Fibroblast of the conjunctiva (primary cell): ENCODE measurements around the gene ZC3H15.
A peak's percentile ranks its signal among the peaks of the same experiment; 100 is the strongest.
"Not testable (repeated sequence)": the region's sequence is repeated elsewhere in the genome, so short reads cannot be mapped to it uniquely, and the experiment has no call there.

Source experiments
- DNase-seq: peaks from one replicate; pipeline ENCODE4 v3.0.0-alpha.2; 2010; ENCODE audit warnings: low read depth

ZC3H15 gene

GRCh38 chr2:186496401-186496800, 10.3 kb downstream of the ZC3H15 start:
- no peak for DNase-seq

- DNase-seq, result no peak
Measured at GRCh38 chr2:186497928-186498327, 11.9 kb downstream of the ZC3H15 start.

- DNase-seq, result no peak
Measured at GRCh38 chr2:186498834-186499233, 12.8 kb downstream of the ZC3H15 start.

- no peak for DNase-seq
Measured at GRCh38 chr2:186503827-186504606, 18.0 kb downstream of the ZC3H15 start.

- DNase-seq, result no peak
Measured at GRCh38 chr2:186508263-186508662, 22.2 kb downstream of the ZC3H15 start.

GRCh38 chr2:186515376-186515775, 29.3 kb downstream of the ZC3H15 start:
- no peak for DNase-seq

- DNase-seq, result no peak
Measured at GRCh38 chr2:186516396-186516795, 30.3 kb downstream of the ZC3H15 start.

GRCh38 chr2:186517090-186517489, 31.0 kb downstream of the ZC3H15 start:
- DNase-seq, result no peak

GRCh38 chr2:186518291-186518690, 32.2 kb downstream of the ZC3H15 start:
- DNase-seq, result no peak

GRCh38 chr2:186518945-186519344, 32.9 kb downstream of the ZC3H15 start:
- DNase-seq, result no peak

- not testable (repeated sequence) for DNase-seq
Measured at GRCh38 chr2:186521570-186522153, 35.6 kb downstream of the ZC3H15 start.

- no peak for DNase-seq
Measured at GRCh38 chr2:186522450-186522849, 36.4 kb downstream of the ZC3H15 start.

GRCh38 chr2:186523791-186524190, 37.7 kb downstream of the ZC3H15 start:
- peak; percentile 43 for DNase-seq

- DNase-seq, result no peak
Measured at GRCh38 chr2:186526281-186526680, 40.2 kb downstream of the ZC3H15 start.

GRCh38 chr2:186530314-186530713, 44.3 kb downstream of the ZC3H15 start:
- no peak for DNase-seq

GRCh38 chr2:186531257-186531775, 45.3 kb downstream of the ZC3H15 start:
- no peak for DNase-seq

- no peak for DNase-seq
Measured at GRCh38 chr2:186532891-186533290, 46.8 kb downstream of the ZC3H15 start.

GRCh38 chr2:186533717-186534116, 47.7 kb downstream of the ZC3H15 start:
- DNase-seq, result no peak

- DNase-seq, result no peak
Measured at GRCh38 chr2:186534406-186534805, 48.3 kb downstream of the ZC3H15 start.

- DNase-seq, result no peak
Measured at GRCh38 chr2:186535861-186536260, 49.8 kb downstream of the ZC3H15 start.

- no peak for DNase-seq
Measured at GRCh38 chr2:186537019-186537418, 51.0 kb downstream of the ZC3H15 start.

- peak; percentile 67 for DNase-seq
Measured at GRCh38 chr2:186540941-186541340, 54.9 kb downstream of the ZC3H15 start.

- DNase-seq, result no peak
Measured at GRCh38 chr2:186542002-186542401, 55.9 kb downstream of the ZC3H15 start.
